ENCODE measurements around the gene CLIP1. TPM values are rescaled to one million over a fixed set of nuclear protein-coding genes. Genes with fewer than 3 reads are reported as not detected.

Gene CLIP1
- total and polyA plus RNA-seq, 2 of the 13 experiments (the other 11 are each of a cell fraction or from before 2014, with no cell fraction given) = 28.9 to 43.7 TPM

GRCh38 chr12:122366685-122367475 is 55.6 kb downstream of the CLIP1 start (continued):
- TF ChIP-seq ZBTB4 (CRISPR knock-in tag; IDR thresholded peaks at IDR 0.05; ENCODE audit: borderline replicate concordance) = no peak
- no peak for TF ChIP-seq TRIM24 (CRISPR knock-in tag; IDR thresholded peaks at IDR 0.05)
- no peak for TF ChIP-seq ZNF234 (CRISPR knock-in tag; conservative IDR thresholded peaks at IDR 0.05)
- TF ChIP-seq HHEX (CRISPR knock-in tag; IDR thresholded peaks at IDR 0.05) = no peak
- TF ChIP-seq JUND (CRISPR knock-in tag; IDR thresholded peaks at IDR 0.05) = peak; percentile 74; the same call in 1 of the 2 replicates
- peak; percentile 28; the same call in 1 of the 2 replicates for TF ChIP-seq DMAP1 (CRISPR knock-in tag; IDR thresholded peaks at IDR 0.05)
- no peak for TF ChIP-seq ERF (CRISPR knock-in tag; IDR thresholded peaks at IDR 0.05)
- TF ChIP-seq BHLHE40 (IDR thresholded peaks at IDR 0.05; ENCODE audit: low read length) = peak; percentile 71
- no peak for TF ChIP-seq FOXA3 (CRISPR knock-in tag; IDR thresholded peaks at IDR 0.05)
- peak; percentile 83; the same call in 1 of the 2 replicates for TF ChIP-seq ATF2 (CRISPR knock-in tag; IDR thresholded peaks at IDR 0.05)
- 0 out of 2 replicates have a peak, but pooled peaks have one; percentile 13 for TF ChIP-seq SALL1 (CRISPR knock-in tag; IDR thresholded peaks at IDR 0.05)
- TF ChIP-seq ZFX (CRISPR knock-in tag; IDR thresholded peaks at IDR 0.05; ENCODE audit: low read depth) = no peak
- TF ChIP-seq NFIB (CRISPR knock-in tag; IDR thresholded peaks at IDR 0.05; ENCODE audit: borderline replicate concordance) = no peak
- TF ChIP-seq ZNF607 (CRISPR knock-in tag; IDR thresholded peaks at IDR 0.05; ENCODE audit: borderline replicate concordance) = no peak
- no peak for TF ChIP-seq ATF1 (CRISPR knock-in tag; IDR thresholded peaks at IDR 0.05)
- no peak for TF ChIP-seq ARNT (IDR thresholded peaks at IDR 0.05)
- peak; percentile 40; the same call in 1 of the 2 replicates for TF ChIP-seq MAX (IDR thresholded peaks at IDR 0.05)
- no peak for TF ChIP-seq MXI1 (IDR thresholded peaks at IDR 0.05; ENCODE audit: borderline replicate concordance, low read depth, low read length)
- no peak for TF ChIP-seq ZSCAN25 (CRISPR knock-in tag; IDR thresholded peaks at IDR 0.05)
- TF ChIP-seq SALL2 (CRISPR knock-in tag; IDR thresholded peaks at IDR 0.05) = no peak
- no peak for TF ChIP-seq FLYWCH1 (CRISPR knock-in tag; IDR thresholded peaks at IDR 0.05)
- TF ChIP-seq PRDM15 (CRISPR knock-in tag; IDR thresholded peaks at IDR 0.05) = no peak
